Measurements from ENCODE around the gene CARS1. TPM values are rescaled to one million over a fixed set of nuclear protein-coding genes. Genes with fewer than 3 reads are reported as not detected.

Gene CARS1
- total and polyA plus RNA-seq, 2 of the 8 experiments (the other 6 are each of a cell fraction or from before 2014, with no cell fraction given): 44.1 to 100 TPM

DNA sequence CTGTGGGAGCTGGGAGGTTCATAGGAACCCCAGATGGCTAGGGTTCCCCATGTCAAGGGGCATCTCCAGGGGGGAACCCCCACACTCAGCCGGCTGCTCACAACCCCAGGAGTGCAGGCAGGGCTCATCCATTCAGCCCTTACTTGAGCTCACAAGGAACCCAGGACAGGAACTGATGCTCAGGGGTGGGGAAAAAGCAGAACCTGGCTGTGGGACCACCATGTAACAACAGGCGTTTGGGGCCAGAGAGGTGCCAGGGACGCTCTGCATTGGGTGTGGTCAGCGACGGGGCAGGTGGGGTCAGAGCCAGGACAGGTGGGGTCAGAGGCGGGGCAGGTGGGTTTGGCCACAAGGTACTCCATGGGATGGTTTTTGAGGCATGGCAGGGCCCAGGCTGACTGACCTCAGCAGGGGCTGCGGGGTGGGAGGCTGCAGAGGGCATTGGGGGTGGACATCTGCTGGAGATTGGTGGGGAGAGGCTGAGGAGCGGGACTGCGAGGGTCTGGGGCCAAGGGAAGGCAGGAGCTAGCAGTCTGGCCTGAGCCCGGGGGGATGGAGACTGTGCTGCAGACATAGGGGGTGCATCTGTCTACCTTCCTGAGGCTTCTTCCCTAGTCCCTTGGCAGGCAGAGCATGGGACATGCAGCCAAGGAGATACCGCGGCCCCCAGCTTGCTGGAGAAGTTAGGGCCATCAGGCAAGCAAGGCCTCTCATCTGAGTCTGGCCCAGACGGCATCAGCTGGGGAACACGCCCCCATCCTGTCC is 34.0 kb upstream of the CARS1 start:
- no peak for FAIRE-seq

More for the DNA sequence above, 34.0 kb upstream of the CARS1 start:
- Histone ChIP-seq H3K9ac (replicated peaks in 1 of 4; ENCODE audit: extremely low read depth in 1 of 4, low read depth in 3 of 4, low read length in 3 of 4) (no peak overlapping the region), H2BK5ac (ENCODE audit: low read depth, low read length) (no peak overlapping the region), H3K14ac (ENCODE audit: insufficient read length) (no peak overlapping the region), H3K56ac (replicated peaks; ENCODE audit: insufficient read length, low read depth, low read length) (no peak overlapping the region), H4K8ac (ENCODE audit: extremely low read depth, insufficient read depth, low read length) (no peak overlapping the region; the same call in 1 of the 2 replicates), H3K79me2 (ENCODE audit: control insufficient read depth in 1 of 2, insufficient read depth in 2 of 2, low read length in 2 of 2) (no peaks in the 10 kb centered on the region), H3K27ac (ENCODE audit: low read depth, low read length) (no peak overlapping the region), H2BK20ac (ENCODE audit: low read length) (no peak overlapping the region), H4K91ac (replicated peaks; ENCODE audit: insufficient read length, low read length) (no peak overlapping the region), H3K18ac (ENCODE audit: extremely low read depth, low read length) (no peak overlapping the region), H4K5ac (ENCODE audit: insufficient read length, low read depth, low read length) (no peak overlapping the region), H2BK120ac (replicated peaks; ENCODE audit: low read depth, low read length) (no peak overlapping the region), H3K9me3 (ENCODE audit: insufficient read depth in 2 of 2, low read depth in 1 of 2, low read length in 1 of 2) (no peaks in the 10 kb centered on the region), H3K4me2 (ENCODE audit: insufficient read depth in 1 of 2, low read depth in 2 of 2, low read length in 2 of 2) (peak overlapping the region in 1 of 2 experiments; percentile 59; a peak in 2 of 4 replicates), H2BK12ac (ENCODE audit: low read depth, low read length) (no peak overlapping the region), H3K36me3 (ENCODE audit: control insufficient read depth in 2 of 4, insufficient read depth in 4 of 4, low read length in 3 of 4) (no peaks in the 10 kb centered on the region), H3K4me3 (ENCODE audit: extremely low read depth in 1 of 4, insufficient read depth in 2 of 4, low read depth in 3 of 4, low read length in 4 of 4) (no peak overlapping the region), H3K4ac (replicated peaks; ENCODE audit: insufficient read length, low read depth, low read length) (no peak overlapping the region), H3K79me1 (ENCODE audit: low read depth, low read length) (no peaks in the 10 kb centered on the region), H3K4me1 (replicated peaks in 1 of 4; ENCODE audit: control insufficient read depth in 3 of 4, insufficient read depth in 4 of 4, low read length in 3 of 4) (peaks cover 0 to 20% (median 6%) of the 10 kb centered on the region in 4 experiments; a peak in 5 of 7 replicates), H3K23ac (ENCODE audit: insufficient read length) (no peak overlapping the region), H3K23me2 (ENCODE audit: low read depth, low read length) (no peaks in the 10 kb centered on the region), H2AK5ac (ENCODE audit: low read depth, low read length) (no peak overlapping the region), H2AFZ (ENCODE audit: low read length) (no peak overlapping the region), H3K27me3 (replicated peaks in 1 of 4; ENCODE audit: control insufficient read depth in 3 of 4, extremely low read depth in 1 of 4, insufficient read depth in 3 of 4, low read length in 3 of 4) (no peaks in the 10 kb centered on the region), H4K20me1 (replicated peaks in 1 of 2; ENCODE audit: control insufficient read depth in 1 of 2, insufficient read depth in 2 of 2, low read length in 2 of 2) (peaks cover 0 to 2% of the 10 kb centered on the region in 2 experiments), H2BK15ac (ENCODE audit: low read length) (no peak overlapping the region; the same call in 1 of the 2 replicates)
- DNase-seq (ENCODE audit: low read depth in 1 of 2, low spot score in 2 of 2): no peak
- ChIA-PET CTCF (ENCODE audit: partially characterized antibody) (interaction anchor here (0.6 to 13.7 kb wide), 43 partner anchors 8 to 161 kb away, joined by 3 to 434 read pairs (median 4); partner anchors contain the start of genes CARS1 and OSBPL5), POLR2A (ENCODE audit: partially characterized antibody) (interaction anchor here (0.8 to 2.9 kb wide), 10 partner anchors 34 to 115 kb away, joined by 3 to 13 read pairs (median 4); partner anchors contain the start of gene CARS1)
- TF ChIP-seq SIN3A (conservative IDR thresholded peaks at IDR 0.05 in 1 of 2, IDR thresholded peaks at IDR 0.05 in 1 of 2; ENCODE audit: low read depth in 1 of 2, low read length in 2 of 2): no peak
- TF ChIP-seq HDAC6 (IDR thresholded peaks at IDR 0.05; ENCODE audit: low read depth, low read length): no peak
- TF ChIP-seq FOSL1 (IDR thresholded peaks at IDR 0.05; ENCODE audit: insufficient read depth, low read depth, low read length): no peak
- TF ChIP-seq SAP30 (IDR thresholded peaks at IDR 0.05; ENCODE audit: insufficient read depth, insufficient replicate concordance, low read length): peak; percentile 32
- no peak for TF ChIP-seq BACH1 (IDR thresholded peaks at IDR 0.05; ENCODE audit: low read length)
- 67% methylated on average over 13 of the region's 14 CpGs; no CpG with 5 or more reads in 1 of the 2 experiments for WGBS, 2 experiments (ENCODE audit: extremely low coverage in 1 of 2, insufficient coverage in 1 of 2, insufficient read length in 1 of 2, insufficient replicate concordance in 2 of 2, low coverage in 1 of 2, low lambda C conversion rate in 2 of 2, missing lambda C conversion rate in 1 of 2)
